Measurements from ENCODE around the gene RAB3IP. TPM values are rescaled to one million over a fixed set of nuclear protein-coding genes. Genes with fewer than 3 reads are reported as not detected.

RAB3IP gene
- total and polyA plus RNA-seq, 7 experiments from 2014 or later = 23.5 to 34.0 (median 25.8) TPM

DNA sequence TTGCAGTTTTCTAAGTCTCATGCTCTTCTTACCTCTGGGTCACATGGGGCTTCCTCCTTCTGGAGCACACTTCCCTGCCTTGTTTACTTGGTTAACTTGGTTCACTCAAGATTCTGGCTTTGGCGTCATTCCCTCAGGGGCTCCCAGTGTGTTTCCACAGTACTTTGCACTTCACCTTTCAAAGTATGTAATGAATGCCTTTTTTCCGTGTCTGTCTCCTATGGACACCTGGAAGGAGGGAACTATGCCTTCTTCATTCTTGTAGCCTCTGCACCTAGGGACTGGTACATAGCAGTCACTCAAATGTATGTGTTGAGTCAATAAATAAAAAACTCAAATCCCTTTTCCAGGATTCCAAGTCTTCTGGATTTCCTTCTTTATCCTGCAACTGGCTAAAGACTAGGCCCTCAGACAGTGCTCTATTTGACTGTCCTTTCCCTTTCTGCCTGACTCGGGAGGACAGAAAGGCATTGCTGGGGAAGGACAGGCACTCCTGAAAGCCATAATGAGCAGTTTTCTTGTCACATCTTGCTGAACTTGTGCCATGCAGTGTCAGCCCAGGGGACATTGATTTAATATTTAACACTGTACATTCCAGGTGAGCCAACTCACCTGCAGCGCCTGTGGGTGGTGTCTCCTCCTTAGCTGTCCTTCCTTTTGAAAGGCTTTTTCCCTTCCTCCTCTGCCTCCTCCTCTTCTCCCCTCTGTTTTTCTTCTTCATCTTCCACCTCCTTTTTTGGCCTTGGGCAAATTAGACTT, 99.2 kb downstream of the RAB3IP start:
- H3K9me3 Mint-ChIP-seq = no peaks in the 10 kb centered on the region
- ATAC-seq (no peak), DNase-seq (no peak)
- CTCF ChIA-PET = no interaction called here
- H3K27ac ChIP-seq (ENCODE audit: low read depth, low read length) = no peak overlapping the region
- intact Hi-C loops (cut with micrococcal nuclease) = no loop called here
- no peak overlapping the region for H3K27ac Mint-ChIP-seq
- H3K27me3 Mint-ChIP-seq = peaks cover 2 to 16% (median 7%) of the 10 kb centered on the region in 5 donors
- no peaks in the 10 kb centered on the region for H3K9me3 ChIP-seq (ENCODE audit: control insufficient read depth in 2 of 3, low read length in 3 of 3)
- no peak overlapping the region for H3K4me3 Mint-ChIP-seq
- H3K36me3 ChIP-seq (ENCODE audit: control insufficient read depth in 2 of 3, insufficient read depth in 3 of 3, low read length in 3 of 3) = no peaks in the 10 kb centered on the region
- no peaks in the 10 kb centered on the region for H3K4me1 ChIP-seq (ENCODE audit: control insufficient read depth in 2 of 2, insufficient read depth in 2 of 2, low read length in 2 of 2)
- no peak overlapping the region for H3K4me3 ChIP-seq (ENCODE audit: low read length)
- POLR2A ChIA-PET = no interaction called here
- no peaks in the 10 kb centered on the region for H3K4me1 Mint-ChIP-seq
- no peaks in the 10 kb centered on the region for H3K27me3 ChIP-seq (ENCODE audit: control insufficient read depth in 2 of 2, insufficient read depth in 2 of 2, low read length in 2 of 2)
- no peaks in the 10 kb centered on the region for H3K36me3 Mint-ChIP-seq

DNA sequence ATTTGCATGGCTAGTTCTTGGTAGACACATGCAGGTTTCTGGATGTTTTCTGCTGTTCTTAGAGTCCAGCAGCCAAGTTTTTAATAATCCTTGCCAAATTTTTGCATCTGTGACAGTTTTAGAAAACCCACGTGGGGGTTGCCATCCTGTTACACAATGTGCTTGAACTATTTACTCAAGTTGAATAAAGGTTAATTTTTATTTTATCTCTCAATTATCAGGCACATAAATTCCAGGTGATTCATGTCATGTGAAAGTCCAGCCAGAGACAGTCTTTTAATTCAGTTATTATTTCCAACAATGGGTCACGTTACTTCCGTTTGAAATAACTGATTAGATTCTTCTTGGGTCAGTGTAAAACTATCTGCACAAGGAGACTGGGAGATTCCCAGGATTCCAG, 102.1 kb downstream of the RAB3IP start:
- POLR2A ChIA-PET = no interaction called here
- CTCF ChIA-PET = no interaction called here

DNA sequence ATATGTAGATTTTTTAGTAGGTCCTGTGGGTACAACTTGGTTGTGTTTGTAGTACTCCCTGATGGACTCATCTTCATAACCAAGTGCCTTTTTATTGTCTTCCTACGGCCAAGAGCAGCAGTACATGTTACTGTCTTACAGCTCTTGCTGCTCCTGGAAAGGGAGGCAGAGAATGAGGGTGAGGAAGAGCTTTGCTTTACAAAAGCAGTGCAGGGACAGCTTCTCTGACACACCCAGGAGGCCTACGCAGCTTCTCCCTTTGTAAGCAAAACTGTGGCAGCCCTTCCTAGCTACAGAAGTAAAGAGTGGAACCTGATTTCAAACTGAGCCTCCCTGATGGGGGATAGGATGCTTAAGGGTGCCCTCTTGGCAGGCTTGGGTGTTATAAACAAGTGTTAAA, 104.9 kb downstream of the RAB3IP start:
- Histone ChIP-seq H3K27ac (ENCODE audit: low read depth, low read length) (no peak overlapping the region), H3K27me3 (ENCODE audit: control insufficient read depth in 2 of 2, insufficient read depth in 2 of 2, low read length in 2 of 2) (no peaks in the 10 kb centered on the region), H3K4me1 (ENCODE audit: control insufficient read depth in 2 of 2, insufficient read depth in 2 of 2, low read length in 2 of 2) (no peaks in the 10 kb centered on the region), H3K9me3 (ENCODE audit: control insufficient read depth in 2 of 3, low read length in 3 of 3) (no peaks in the 10 kb centered on the region), H3K4me3 (ENCODE audit: low read length) (no peak overlapping the region), H3K36me3 (ENCODE audit: control insufficient read depth in 2 of 3, insufficient read depth in 3 of 3, low read length in 3 of 3) (no peaks in the 10 kb centered on the region)
- Mint-ChIP-seq H3K9me3 (no peaks in the 10 kb centered on the region), H3K27ac (peak overlapping the region in 1 of 9 donors; percentile 23), H3K4me1 (no peaks in the 10 kb centered on the region), H3K27me3 (peaks cover 0 to 22% (median 17%) of the 10 kb centered on the region in 5 donors), H3K36me3 (no peaks in the 10 kb centered on the region), H3K4me3 (no peak overlapping the region)
- DNase-seq (no peak), ATAC-seq (no peak)
- POLR2A ChIA-PET = no interaction called here
- CTCF ChIA-PET = no interaction called here
- intact Hi-C loops (cut with micrococcal nuclease) = no loop called here

More for the DNA sequence above, 102.1 kb downstream of the RAB3IP start:
- Histone ChIP-seq H3K9me3 (ENCODE audit: control insufficient read depth in 2 of 3, low read length in 3 of 3) (no peaks in the 10 kb centered on the region), H3K27ac (ENCODE audit: low read depth, low read length) (no peak overlapping the region), H3K4me3 (ENCODE audit: low read length) (no peak overlapping the region), H3K4me1 (ENCODE audit: control insufficient read depth in 2 of 2, insufficient read depth in 2 of 2, low read length in 2 of 2) (no peaks in the 10 kb centered on the region), H3K27me3 (ENCODE audit: control insufficient read depth in 2 of 2, insufficient read depth in 2 of 2, low read length in 2 of 2) (no peaks in the 10 kb centered on the region), H3K36me3 (ENCODE audit: control insufficient read depth in 2 of 3, insufficient read depth in 3 of 3, low read length in 3 of 3) (no peaks in the 10 kb centered on the region)
- Mint-ChIP-seq H3K4me1 (no peaks in the 10 kb centered on the region), H3K36me3 (no peaks in the 10 kb centered on the region), H3K27me3 (peaks cover 0 to 22% (median 19%) of the 10 kb centered on the region in 5 donors), H3K4me3 (no peak overlapping the region), H3K27ac (no peak overlapping the region), H3K9me3 (no peaks in the 10 kb centered on the region)
- ATAC-seq = no peak
- DNase-seq = no peak
- intact Hi-C loops (cut with micrococcal nuclease) = no loop called here

DNA sequence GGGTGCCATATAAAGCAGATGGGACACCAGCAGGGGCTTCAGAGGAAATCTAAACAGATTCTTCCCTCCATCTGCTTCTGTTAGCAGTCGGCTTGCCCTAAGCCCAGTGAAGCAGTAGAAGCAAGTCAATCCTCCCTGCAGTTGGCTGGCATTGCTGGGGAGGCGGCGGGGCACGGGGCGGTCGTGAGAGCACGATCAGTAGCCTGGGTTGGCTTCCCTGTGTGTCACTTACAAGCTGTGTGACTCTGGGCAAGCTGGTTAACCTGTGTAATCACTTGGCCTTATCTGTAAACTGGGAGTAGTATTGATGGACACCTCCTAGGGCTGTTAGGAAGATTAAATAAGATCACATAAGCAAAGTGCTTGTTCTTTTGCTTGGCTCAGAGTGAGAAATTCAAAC, 105.8 kb downstream of the RAB3IP start:
- no peak overlapping the region for H3K4me3 Mint-ChIP-seq
- no peaks in the 10 kb centered on the region for H3K4me1 Mint-ChIP-seq
- intact Hi-C loops (cut with micrococcal nuclease) = no loop called here
- Histone ChIP-seq H3K27me3 (ENCODE audit: control insufficient read depth in 2 of 2, insufficient read depth in 2 of 2, low read length in 2 of 2) (no peaks in the 10 kb centered on the region), H3K27ac (ENCODE audit: low read depth, low read length) (no peak overlapping the region), H3K36me3 (ENCODE audit: control insufficient read depth in 2 of 3, insufficient read depth in 3 of 3, low read length in 3 of 3) (no peaks in the 10 kb centered on the region), H3K9me3 (ENCODE audit: control insufficient read depth in 2 of 3, low read length in 3 of 3) (no peaks in the 10 kb centered on the region), H3K4me1 (ENCODE audit: control insufficient read depth in 2 of 2, insufficient read depth in 2 of 2, low read length in 2 of 2) (no peaks in the 10 kb centered on the region), H3K4me3 (ENCODE audit: low read length) (no peak overlapping the region)
- no peaks in the 10 kb centered on the region for H3K9me3 Mint-ChIP-seq
- no peak overlapping the region for H3K27ac Mint-ChIP-seq
- no peak for DNase-seq
- ChIA-PET CTCF (no interaction called here), POLR2A (no interaction called here)
- peaks cover 0 to 22% (median 17%) of the 10 kb centered on the region in 5 donors for H3K27me3 Mint-ChIP-seq
- ATAC-seq = no peak
- no peaks in the 10 kb centered on the region for H3K36me3 Mint-ChIP-seq

DNA sequence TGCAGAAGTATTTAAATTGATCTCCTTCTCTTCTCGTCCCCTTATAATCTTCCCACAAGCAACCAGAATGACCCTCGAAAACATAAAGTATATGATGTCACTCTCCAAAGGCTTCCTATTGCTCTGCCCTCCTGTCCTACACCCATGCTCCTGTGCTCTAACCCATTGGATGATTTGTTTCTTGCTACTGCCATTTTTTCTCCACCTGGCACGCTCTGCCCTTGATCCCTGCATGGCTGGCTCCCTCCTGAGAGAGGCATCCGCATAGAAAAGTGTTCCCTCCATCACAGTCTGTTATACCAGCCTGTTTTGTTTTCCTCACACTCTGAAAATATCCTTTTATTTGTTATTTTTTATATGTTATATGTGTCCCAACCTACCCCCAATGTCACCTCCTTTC, 106.2 kb downstream of the RAB3IP start:
- CTCF ChIA-PET = no interaction called here
- no peak overlapping the region for H3K27ac Mint-ChIP-seq

DNA sequence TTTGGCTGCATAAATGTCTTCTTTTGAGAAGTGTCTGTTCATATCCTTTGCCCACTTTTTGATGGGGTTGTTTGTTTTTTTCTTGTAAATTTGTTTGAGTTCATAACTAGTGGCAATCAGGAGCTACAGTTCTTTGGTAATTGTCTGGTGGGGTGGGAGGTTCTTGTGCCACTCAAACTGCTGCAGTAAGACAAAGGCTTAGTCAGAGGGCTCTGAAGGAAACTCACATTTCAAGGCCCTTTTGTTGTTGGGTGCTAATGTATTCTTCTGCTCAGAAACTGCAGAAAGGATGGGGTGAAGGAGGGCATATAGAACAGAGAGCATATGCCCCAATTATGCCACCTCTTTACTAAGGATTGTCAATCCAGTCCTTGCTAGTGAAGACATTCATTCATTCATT, 108.3 kb downstream of the RAB3IP start:
- Histone ChIP-seq H3K4me3 (ENCODE audit: low read length) (no peak overlapping the region), H3K36me3 (ENCODE audit: control insufficient read depth in 2 of 3, insufficient read depth in 3 of 3, low read length in 3 of 3) (no peaks in the 10 kb centered on the region), H3K27ac (ENCODE audit: low read depth, low read length) (no peak overlapping the region), H3K27me3 (ENCODE audit: control insufficient read depth in 2 of 2, insufficient read depth in 2 of 2, low read length in 2 of 2) (no peaks in the 10 kb centered on the region), H3K4me1 (ENCODE audit: control insufficient read depth in 2 of 2, insufficient read depth in 2 of 2, low read length in 2 of 2) (no peaks in the 10 kb centered on the region), H3K9me3 (ENCODE audit: control insufficient read depth in 2 of 3, low read length in 3 of 3) (no peaks in the 10 kb centered on the region)
- Mint-ChIP-seq H3K4me3 (no peak overlapping the region), H3K9me3 (peaks cover 0 to 12% (median 2%) of the 10 kb centered on the region in 11 donors), H3K27ac (no peak overlapping the region), H3K27me3 (peaks cover 2 to 31% (median 21%) of the 10 kb centered on the region in 5 donors), H3K4me1 (no peaks in the 10 kb centered on the region), H3K36me3 (no peaks in the 10 kb centered on the region)
- ATAC-seq (no peak), DNase-seq (no peak)
- CTCF ChIA-PET = no interaction called here
- POLR2A ChIA-PET = no interaction called here
- intact Hi-C loops (cut with micrococcal nuclease) = no loop called here

More for the DNA sequence above, 106.2 kb downstream of the RAB3IP start:
- DNase-seq (no peak), ATAC-seq (no peak)
- Mint-ChIP-seq H3K27me3 (peaks cover 2 to 23% (median 20%) of the 10 kb centered on the region in 5 donors), H3K4me3 (no peak overlapping the region), H3K36me3 (no peaks in the 10 kb centered on the region), H3K4me1 (no peaks in the 10 kb centered on the region), H3K9me3 (peaks cover 0 to 2% (median 0%) of the 10 kb centered on the region in 11 donors)
- H3K36me3 ChIP-seq (ENCODE audit: control insufficient read depth in 2 of 3, insufficient read depth in 3 of 3, low read length in 3 of 3) = no peaks in the 10 kb centered on the region
- no peak overlapping the region for H3K27ac ChIP-seq (ENCODE audit: low read depth, low read length)
- intact Hi-C loops (cut with micrococcal nuclease) = no loop called here
- H3K9me3 ChIP-seq (ENCODE audit: control insufficient read depth in 2 of 3, low read length in 3 of 3) = no peaks in the 10 kb centered on the region
- POLR2A ChIA-PET = no interaction called here
- no peak overlapping the region for H3K4me3 ChIP-seq (ENCODE audit: low read length)
- H3K4me1 ChIP-seq (ENCODE audit: control insufficient read depth in 2 of 2, insufficient read depth in 2 of 2, low read length in 2 of 2) = no peaks in the 10 kb centered on the region
- no peaks in the 10 kb centered on the region for H3K27me3 ChIP-seq (ENCODE audit: control insufficient read depth in 2 of 2, insufficient read depth in 2 of 2, low read length in 2 of 2)

DNA sequence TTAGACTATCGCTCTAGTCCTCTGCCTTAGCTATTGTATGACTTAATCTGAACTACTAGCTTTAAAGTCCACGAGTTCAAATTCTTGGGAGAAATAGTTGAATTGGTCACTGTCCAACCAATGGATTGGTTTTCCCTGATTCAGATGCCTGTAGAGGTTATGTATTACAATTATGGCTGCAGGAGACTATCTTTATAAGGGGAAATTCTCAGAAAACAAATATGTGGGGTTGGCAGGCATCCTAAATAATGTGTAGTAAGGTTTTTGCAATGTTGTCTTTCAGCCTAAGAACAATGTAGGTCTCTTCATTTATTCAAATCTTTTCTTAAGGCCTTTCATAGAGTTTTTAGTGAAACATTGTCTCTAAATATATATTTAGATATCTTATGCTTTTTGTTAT, 113.3 kb downstream of the RAB3IP start:
- no peaks in the 10 kb centered on the region for H3K36me3 Mint-ChIP-seq
- POLR2A ChIA-PET = no interaction called here

More for the DNA sequence above, 113.3 kb downstream of the RAB3IP start:
- no peaks in the 10 kb centered on the region for H3K27me3 ChIP-seq (ENCODE audit: control insufficient read depth in 2 of 2, insufficient read depth in 2 of 2, low read length in 2 of 2)
- H3K36me3 ChIP-seq (ENCODE audit: control insufficient read depth in 2 of 3, insufficient read depth in 3 of 3, low read length in 3 of 3) = no peaks in the 10 kb centered on the region
- no peak overlapping the region for H3K27ac Mint-ChIP-seq
- peaks cover 2 to 23% (median 6%) of the 10 kb centered on the region in 5 donors for H3K27me3 Mint-ChIP-seq
- no peak overlapping the region for H3K4me3 ChIP-seq (ENCODE audit: low read length)
- ATAC-seq (no peak), DNase-seq (no peak)
- H3K4me1 ChIP-seq (ENCODE audit: control insufficient read depth in 2 of 2, insufficient read depth in 2 of 2, low read length in 2 of 2) = no peaks in the 10 kb centered on the region
- peaks cover 0 to 2% (median 0%) of the 10 kb centered on the region in 7 donors for H3K4me1 Mint-ChIP-seq
- H3K9me3 ChIP-seq (ENCODE audit: control insufficient read depth in 2 of 3, low read length in 3 of 3) = no peaks in the 10 kb centered on the region
- H3K9me3 Mint-ChIP-seq = peaks cover 0 to 26% (median 10%) of the 10 kb centered on the region in 11 donors
- intact Hi-C loops (cut with micrococcal nuclease) = no loop called here
- CTCF ChIA-PET = interaction anchor here (0.6 kb wide), 1 partner anchor 877 kb away, joined by 3 read pairs; no protein-coding TSS in a partner anchor
- no peak overlapping the region for H3K4me3 Mint-ChIP-seq
- no peak overlapping the region for H3K27ac ChIP-seq (ENCODE audit: low read depth, low read length)
